Smooth muscle cell (in vitro differentiated cells): ENCODE measurements around the gene PTPRG. TPM values are rescaled to one million over a fixed set of nuclear protein-coding genes. Genes with fewer than 3 reads are reported as not detected.

Experiments
- DNase-seq: peaks from one replicate; lab custom pipeline; 2025; ENCODE audit not compliant: unreplicated experiment; lab: John Stamatoyannopoulos, UW
- H2AFZ ChIP-seq: fragments of 200-600 bp; sonication (generic); 2 replicates; pipeline ENCODE4 v1.6.0; 2016; ENCODE audit warnings: antibody characterized with exemption, low read depth, mild to moderate bottlenecking
- H3F3A ChIP-seq: fragments of 200-600 bp; sonication (generic); 2 replicates; pipeline ENCODE4 v1.6.0; 2017; ENCODE audit warnings: antibody characterized with exemption, low read depth
- H3K27ac ChIP-seq: fragments of 200-600 bp; sonication (generic); 2 replicates; pipeline ENCODE4 v1.5.1; 2016; ENCODE audit warnings: low read depth, mild to moderate bottlenecking
- H3K27me3 ChIP-seq: fragments of 200-600 bp; sonication (generic); 2 replicates; pipeline ENCODE4 v1.6.1; 2016; ENCODE audit warnings: low read depth, mild to moderate bottlenecking
- H3K36me3 ChIP-seq: fragments of 200-600 bp; sonication (generic); 2 replicates; pipeline ENCODE4 v1.5.1; 2016; ENCODE audit warnings: low read depth
- H3K4me1 ChIP-seq: fragments of 200-600 bp; sonication (generic); 2 replicates; pipeline ENCODE4 v1.5.1; 2016; ENCODE audit warnings: low read depth
- H3K4me2 ChIP-seq: fragments of 200-600 bp; sonication (generic); 2 replicates; pipeline ENCODE4 v1.6.0; 2016; ENCODE audit warnings: mild to moderate bottlenecking
- H3K4me3 ChIP-seq: fragments of 200-600 bp; sonication (generic); 2 replicates; pipeline ENCODE4 v1.5.1; 2016; ENCODE audit warnings: mild to moderate bottlenecking
- H3K79me2 ChIP-seq: fragments of 200-600 bp; sonication (generic); 2 replicates; pipeline ENCODE4 v1.6.0; 2016; ENCODE audit warnings: low read depth, mild to moderate bottlenecking
- H3K9ac ChIP-seq: fragments of 200-600 bp; sonication (generic); 2 replicates; pipeline ENCODE4 v1.6.0; 2016; ENCODE audit warnings: low read depth
- H3K9me3 ChIP-seq: fragments of 200-600 bp; sonication (generic); replicated peaks from 2 replicates; pipeline ENCODE4 v1.5.1; 2016; ENCODE audit warnings: low read depth
- H4K20me1 ChIP-seq: fragments of 200-600 bp; sonication (generic); 2 replicates; pipeline ENCODE4 v1.6.0; 2016; ENCODE audit warnings: low read depth
- CTCF ChIP-seq: fragments of 200-600 bp; sonication (generic); IDR thresholded peaks from 2 replicates; pipeline ENCODE4 v1.5.1; 2017; ENCODE audit warnings: borderline replicate concordance, mild to moderate bottlenecking, antibody characterized with exemption; ENCODE audit not compliant: insufficient read depth, poor library complexity, severe bottlenecking
- WGBS: methylation state at CpG from one replicate; pipeline ENCODE4 v1.1.7; 2016; ENCODE audit warnings: low lambda C conversion rate; 5-methylcytosine and 5-hydroxymethylcytosine counted together
- polyA plus RNA-seq: library from polyadenylated mRNA; unstranded; fragments of >200 nt; fragmentation: Nextera tagmentation; extraction: Ambion mirVana; gene quantifications from 2 replicates; pipeline ENCODE4 v1.2.1, GENCODE V29; 2016
- total RNA-seq: library from RNA; depleted of rRNA; stranded (reverse); fragments of >200 nt; gene quantifications from 2 replicates; pipeline ENCODE4 v1.2.3, GENCODE V29; 2014

The PTPRG gene
- total and polyA plus RNA-seq, 2 experiments from 2014 or later: 21.2 to 87.3 TPM

GRCh38 chr3:61946570-61947324, 385.4 kb downstream of the PTPRG start:
- 57% methylated on average over 7 of the region's 7 CpGs for WGBS
- Histone ChIP-seq H3K4me2 (no peak overlapping the region), H3K27ac (no peak overlapping the region), H3K27me3 (no peaks in the 10 kb centered on the region), H3K4me1 (peaks cover 52% of the 10 kb centered on the region), H3K9me3 (no peaks in the 10 kb centered on the region), H3K79me2 (no peaks in the 10 kb centered on the region), H3K4me3 (no peak overlapping the region), H2AFZ (no peak overlapping the region), H3K36me3 (no peaks in the 10 kb centered on the region), H4K20me1 (peaks cover 61% of the 10 kb centered on the region), H3K9ac (no peak overlapping the region), H3F3A (no peaks in the 10 kb centered on the region)
- TF ChIP-seq CTCF: no peak
- DNase-seq: no peak

GRCh38 chr3:61947456-61947855, 386.1 kb downstream of the PTPRG start:
- H2AFZ ChIP-seq: no peak overlapping the region
- H4K20me1 ChIP-seq: peaks cover 66% of the 10 kb centered on the region
- H3K27ac ChIP-seq: no peak overlapping the region
- H3K36me3 ChIP-seq: no peaks in the 10 kb centered on the region
- no peaks in the 10 kb centered on the region for H3F3A ChIP-seq
- no peaks in the 10 kb centered on the region for H3K9me3 ChIP-seq
- H3K4me1 ChIP-seq: peaks cover 52% of the 10 kb centered on the region
- H3K4me3 ChIP-seq: no peak overlapping the region
- no peak overlapping the region for H3K4me2 ChIP-seq
- no peaks in the 10 kb centered on the region for H3K79me2 ChIP-seq
- 89% methylated on average over 4 of the region's 4 CpGs for WGBS
- TF ChIP-seq CTCF: no peak
- no peak overlapping the region for H3K9ac ChIP-seq
- H3K27me3 ChIP-seq: no peaks in the 10 kb centered on the region
- DNase-seq: no peak

- H3K4me1 ChIP-seq: peaks cover 59% of the 10 kb centered on the region
- H3F3A ChIP-seq: no peaks in the 10 kb centered on the region
- no peaks in the 10 kb centered on the region for H3K36me3 ChIP-seq
- no peaks in the 10 kb centered on the region for H3K79me2 ChIP-seq
- no peak overlapping the region for H3K4me3 ChIP-seq
- TF ChIP-seq CTCF: no peak
- 71% methylated on average over 5 of the region's 5 CpGs for WGBS
- H2AFZ ChIP-seq: no peak overlapping the region
- no peaks in the 10 kb centered on the region for H3K27me3 ChIP-seq
- no peaks in the 10 kb centered on the region for H3K9me3 ChIP-seq
- H3K4me2 ChIP-seq: no peak overlapping the region
- no peak for DNase-seq
- H3K9ac ChIP-seq: no peak overlapping the region
- H4K20me1 ChIP-seq: peaks cover 75% of the 10 kb centered on the region
- no peak overlapping the region for H3K27ac ChIP-seq
Observed at GRCh38 chr3:61948699-61949305, 387.4 kb downstream of the PTPRG start.
